K562 (cell line): ENCODE measurements around the gene TBC1D17. TPM values are rescaled to one million over a fixed set of nuclear protein-coding genes. Genes with fewer than 3 reads are reported as not detected.
A peak's percentile ranks its signal among the peaks of the same experiment; 100 is the strongest.

ENCODE experiments used
- ATAC-seq: fragments of 200-7000 bp; cut with Tn5 transposase; 3 replicates; pipeline ENCODE4 v1.9.1; 2020; ENCODE audit warnings: moderate library complexity
- BruUV-seq: library from RNA; stranded (reverse); fragments of 400-500 nt; replicated peaks from 2 replicates; lab custom pipeline; 2021; lab: Mats Ljungman, UMichigan
- CTCF ChIA-PET: fragments of 300-600 bp; formaldehyde crosslinking; extraction: SDS; loops from one replicate; lab custom pipeline; 2021; ENCODE audit warnings: low intra/inter-chr PET ratio; lab: Yijun Ruan, JAX
- POLR2A ChIA-PET: fragments of 300-600, 350-650 bp; sonication (Branson Sonifier 250); formaldehyde crosslinking; extraction: SDS; loops from one replicate; lab custom pipeline; 2021; ENCODE audit warnings: antibody characterized with exemption, inconsistent platforms; lab: Yijun Ruan, JAX
- DNase-seq, 4 experiments: peaks; one replicate each; pipeline versions ENCODE4 v3.0.0 to v3.0.0-alpha.2; 2011 to 2018; ENCODE audit warnings: low spot score in 3 of 4, mixed read lengths in 3 of 4; ENCODE audit errors: extremely low read depth in 1 of 4
- FAIRE-seq: peaks from 2 replicates; lab custom pipeline; 2011; peaks lifted over from hg19 to GRCh38; lab: Jason Lieb, UNC
- H2AFZ ChIP-seq: 2 replicates; pipeline ENCODE4 v1.6.0; 2011; ENCODE audit warnings: low read depth, low read length, control low read depth, inconsistent platforms
- H3K27ac ChIP-seq: fragments of 200-600 bp; 3 replicates; pipeline ENCODE4 v1.8.0; 2011; ENCODE audit warnings: low read depth, mild to moderate bottlenecking, control low read depth, inconsistent platforms, low read length, moderate library complexity, mixed read lengths; ENCODE audit errors: extremely low read depth
- H3K27me3 ChIP-seq, 2 experiments: fragments of 300-600 bp in 1 of 2; 2 replicates in 1 of 2; 3 replicates in 1 of 2; pipeline versions ENCODE4 v1.6.0 to v1.8.0; 2011; ENCODE audit warnings: inconsistent platforms in 2 of 2, low read length in 2 of 2, mild to moderate bottlenecking in 1 of 2, mixed read lengths in 1 of 2, moderate library complexity in 1 of 2; ENCODE audit not compliant: control insufficient read depth in 2 of 2, insufficient read depth in 2 of 2
- H3K36me3 ChIP-seq: fragments of 300-600 bp; 3 replicates; pipeline ENCODE4 v1.8.0; 2011; ENCODE audit warnings: mild to moderate bottlenecking, low read length, inconsistent platforms; ENCODE audit not compliant: control insufficient read depth, insufficient read depth
- H3K4me1 ChIP-seq, 2 experiments: fragments of 200-600 bp in 1 of 2; replicated peaks in 1 of 2; 2 replicates in 1 of 2; 3 replicates in 1 of 2; pipeline versions ENCODE4 v1.5.1 to v1.8.0; 2011; ENCODE audit warnings: inconsistent platforms in 2 of 2, low read length in 2 of 2, mild to moderate bottlenecking in 1 of 2, mixed read lengths in 1 of 2, moderate library complexity in 1 of 2; ENCODE audit not compliant: control insufficient read depth in 2 of 2, insufficient read depth in 2 of 2
- H3K4me2 ChIP-seq: 2 replicates; pipeline ENCODE4 v1.6.1; 2011; ENCODE audit warnings: low read length, control low read depth, inconsistent platforms, mixed read lengths; ENCODE audit not compliant: insufficient read depth
- H3K4me3 ChIP-seq: fragments of 200-600 bp; sonication (generic), shearing (Covaris generic); 2 replicates; pipeline ENCODE4 v1.5.1; 2016; ENCODE audit warnings: control low read depth, inconsistent platforms
- H3K79me2 ChIP-seq: fragments of 200-600 bp; 3 replicates; pipeline ENCODE4 v1.8.0; 2011; ENCODE audit warnings: low read length, inconsistent platforms; ENCODE audit not compliant: control insufficient read depth, insufficient read depth
- H3K9ac ChIP-seq, 2 experiments: 2 replicates each; pipeline versions ENCODE4 v1.6.0 to v1.6.1; 2011; ENCODE audit warnings: low read depth in 2 of 2, low read length in 2 of 2, control low read depth in 1 of 2, inconsistent platforms in 1 of 2, mild to moderate bottlenecking in 1 of 2, mixed read lengths in 1 of 2; ENCODE audit not compliant: insufficient read depth in 1 of 2
- H3K9me1 ChIP-seq: one replicate; pipeline ENCODE4 v1.6.0; 2011; ENCODE audit warnings: inconsistent platforms, mild to moderate bottlenecking, low read length, moderate library complexity; ENCODE audit not compliant: control insufficient read depth, insufficient read depth
- H3K9me3 ChIP-seq: replicated peaks from 2 replicates; pipeline ENCODE4 v1.5.1; 2011; ENCODE audit warnings: low read depth, low read length, inconsistent platforms; ENCODE audit not compliant: control insufficient read depth, insufficient read depth
- H4K20me1 ChIP-seq: replicated peaks from 2 replicates; pipeline ENCODE4 v1.6.1; 2011; ENCODE audit warnings: low read length, inconsistent platforms, mixed read lengths; ENCODE audit not compliant: control insufficient read depth, insufficient read depth
- HOXB6 ChIP-seq: fragments of 250-450 bp; sonication (Bioruptor Pico); IDR thresholded peaks from 2 replicates; pipeline ENCODE4 v1.5.1; 2022; ENCODE audit warnings: mild to moderate bottlenecking, borderline replicate concordance
- NFE2 ChIP-seq: IDR thresholded peaks from 2 replicates; pipeline ENCODE4 v1.6.1; 2014; ENCODE audit warnings: antibody characterized with exemption, low read depth
- PCBP2 ChIP-seq: fragments of 200-400 bp; formaldehyde crosslinking; IDR thresholded peaks from 2 replicates; pipeline ENCODE4 v1.6.1; 2018; ENCODE audit warnings: low read length, low read depth, mild to moderate bottlenecking, moderate library complexity; ENCODE audit not compliant: poor library complexity, severe bottlenecking
- ZFP30 ChIP-seq: fragments of 250-450 bp; sonication (Bioruptor Pico); IDR thresholded peaks from 2 replicates; pipeline ENCODE4 v1.8.0; 2022; ENCODE audit warnings: moderate library complexity, mild to moderate bottlenecking, inconsistent platforms, borderline replicate concordance
- ZNF41 ChIP-seq: fragments of 250-450 bp; sonication (Bioruptor Pico); conservative IDR thresholded peaks from 2 replicates; pipeline ENCODE4 v1.4.0; 2020; ENCODE audit warnings: mild to moderate bottlenecking
- WGBS: fragments of 100-300 bp; shearing (Covaris generic); methylation state at CpG from one replicate; pipeline ENCODE4 v1.1.6; 2016; ENCODE audit warnings: low coverage, mixed read lengths; ENCODE audit not compliant: insufficient coverage; ENCODE audit errors: missing lambda C conversion rate; 5-methylcytosine and 5-hydroxymethylcytosine counted together
- in situ Hi-C: fragments of 300-500 bp; cut with MboI; formaldehyde crosslinking; loops from 4 replicates; pipeline ENCODE4 v1.15.0; 2018; ENCODE audit warnings: inconsistent platforms, mixed read lengths
- intact Hi-C: fragments of 100-400 bp; cut with micrococcal nuclease; formaldehyde crosslinking; loops from 2 replicates; pipeline ENCODE4 v1.14.2; 2022
- polyA plus RNA-seq, 8 experiments: library from polyadenylated mRNA; depleted of rRNA in 4 of 8; stranded (reverse) in 5 of 8; unstranded in 3 of 8; fragments of >200 nt; fragmentation: Nextera tagmentation in 2 of 8; fragmentation: Illumina TruSeq in 1 of 8; extraction: Ambion mirVana in 2 of 8; extraction: Trizol in 1 of 8; gene quantifications; 2 replicates each; pipeline versions ENCODE4 v1.2.1 to v1.2.3, GENCODE V29; 2011 to 2014; ENCODE audit warnings: inconsistent platforms in 1 of 8, missing spikeins in 1 of 8
- total RNA-seq, 7 experiments: library from RNA; depleted of rRNA in 6 of 7; stranded (reverse); fragments of >200 nt in 6 of 7; fragmentation: Illumina TruSeq in 2 of 7; extraction: Trizol in 2 of 7; gene quantifications; 2 replicates each; pipeline versions ENCODE4 v1.2.1 to v1.2.3, GENCODE V29; 2011 to 2021; ENCODE audit warnings: low replicate concordance in 1 of 7
- TF ChIP-seq, protein P1 (sequence below): fragments of 450-650 bp; IDR thresholded peaks from 2 replicates; pipeline ENCODE4 v1.6.1; 2018; ENCODE audit not compliant: partially characterized antibody
- TF ChIP-seq, protein P2 (sequence below): sonication (generic); formaldehyde crosslinking; IDR thresholded peaks from 2 replicates; pipeline ENCODE4 v1.4.0; 2020; ENCODE audit warnings: mild to moderate bottlenecking, missing genetic modification reagents

TBC1D17 gene
- total and polyA plus RNA-seq, 9 of the 15 experiments (the other 6 are each of a cell fraction or from before 2014, with no cell fraction given): 0.42 to 16.0 (median 3.8) TPM

DNA sequence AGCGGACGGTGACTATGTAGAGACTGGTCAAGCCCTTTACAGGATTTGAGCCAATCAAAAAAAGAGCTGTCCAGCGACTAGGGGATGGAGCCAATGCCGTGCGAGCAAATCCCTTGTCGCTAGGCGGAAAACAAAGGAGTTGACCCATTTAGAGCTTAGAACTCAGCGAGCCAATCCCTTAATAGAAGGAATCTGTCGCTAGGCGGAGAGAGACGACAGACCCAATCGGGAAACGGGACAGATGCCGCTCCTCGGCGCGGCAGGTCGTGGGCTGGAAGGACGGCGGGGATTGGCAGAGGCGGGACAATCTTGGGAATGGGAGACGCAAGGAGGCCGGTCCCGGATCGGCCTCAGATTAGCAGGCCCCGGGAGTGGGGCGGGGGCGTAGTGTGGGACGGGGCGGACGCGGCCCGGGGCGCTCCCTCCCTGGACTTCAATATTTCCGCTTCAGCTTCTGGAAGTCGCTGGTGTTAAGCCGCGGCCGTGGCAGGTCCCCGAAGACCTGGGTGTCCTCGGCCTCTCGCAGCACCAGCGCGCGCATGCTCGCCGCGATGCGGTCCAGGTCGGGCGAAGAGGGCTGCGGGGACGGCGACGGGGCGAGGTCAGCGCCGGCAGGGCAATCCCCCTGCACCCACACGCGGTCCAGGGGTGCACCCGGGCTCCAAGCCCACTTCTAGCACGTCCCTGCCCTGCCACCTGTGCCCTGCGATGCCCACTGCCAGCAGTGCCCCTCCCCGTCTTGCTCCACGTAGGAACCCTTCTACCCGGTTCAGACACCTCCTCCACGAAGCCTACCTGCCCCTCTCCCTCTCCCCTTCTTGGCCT is 7.8 kb upstream of the TBC1D17 start:
- peak overlapping the region; percentile 81 for H2AFZ ChIP-seq
- intact Hi-C loops (loop anchor here (1.0 to 10.0 kb wide), 5 partner anchors 8 to 192 kb away; partner anchors contain the start of genes AKT1S1, AP2A1, ATF5 and NUP62), in situ Hi-C loops (loop anchor here (10.0 kb wide), 1 partner anchor 375 kb away; the partner anchor contains the start of gene RPS11)
- BruUV-seq: no TSS peak
- peak overlapping the region; percentile 62 to 94 for H3K9ac ChIP-seq
- peaks cover 15% of the 10 kb centered on the region; the same call in 1 of the 2 replicates for H4K20me1 ChIP-seq
- no peaks in the 10 kb centered on the region for H3K27me3 ChIP-seq
- peak overlapping the region; percentile 47 for H3K4me3 ChIP-seq
- peaks cover 8% of the 10 kb centered on the region for H3K9me1 ChIP-seq
- H3K36me3 ChIP-seq: peaks cover 45% of the 10 kb centered on the region
- DNase-seq: peak; percentile 82 to 99 (median 89)
- H3K9me3 ChIP-seq: no peaks in the 10 kb centered on the region
- H3K27ac ChIP-seq: peak overlapping the region; percentile 70
- ATAC-seq: peak; percentile 87
- peaks cover 45% of the 10 kb centered on the region for H3K79me2 ChIP-seq
- CTCF ChIA-PET: no interaction called here
- POLR2A ChIA-PET: interaction anchor here (0.5 to 1.9 kb wide), 17 partner anchors 8 to 478 kb away, joined by 3 to 13 read pairs (median 3); partner anchors contain the start of genes ATF5, NUP62, PTOV1 and RPS11
- WGBS: 1% methylated on average over 62 of the region's 67 CpGs
- peak overlapping the region; percentile 90 for H3K4me2 ChIP-seq
- FAIRE-seq: peak; percentile 100
- peaks cover 39 to 84% of the 10 kb centered on the region in 2 experiments for H3K4me1 ChIP-seq
- TF ChIP-seq ZFP30 (CRISPR knock-in tag) (no peak), ZNF41 (CRISPR knock-in tag) (no peak), PCBP2 (no peak), NFE2 (0 out of 2 replicates have a peak, but pooled peaks have one; percentile 2), HOXB6 (CRISPR knock-in tag) (no peak)
- TF ChIP-seq, protein P1, sequence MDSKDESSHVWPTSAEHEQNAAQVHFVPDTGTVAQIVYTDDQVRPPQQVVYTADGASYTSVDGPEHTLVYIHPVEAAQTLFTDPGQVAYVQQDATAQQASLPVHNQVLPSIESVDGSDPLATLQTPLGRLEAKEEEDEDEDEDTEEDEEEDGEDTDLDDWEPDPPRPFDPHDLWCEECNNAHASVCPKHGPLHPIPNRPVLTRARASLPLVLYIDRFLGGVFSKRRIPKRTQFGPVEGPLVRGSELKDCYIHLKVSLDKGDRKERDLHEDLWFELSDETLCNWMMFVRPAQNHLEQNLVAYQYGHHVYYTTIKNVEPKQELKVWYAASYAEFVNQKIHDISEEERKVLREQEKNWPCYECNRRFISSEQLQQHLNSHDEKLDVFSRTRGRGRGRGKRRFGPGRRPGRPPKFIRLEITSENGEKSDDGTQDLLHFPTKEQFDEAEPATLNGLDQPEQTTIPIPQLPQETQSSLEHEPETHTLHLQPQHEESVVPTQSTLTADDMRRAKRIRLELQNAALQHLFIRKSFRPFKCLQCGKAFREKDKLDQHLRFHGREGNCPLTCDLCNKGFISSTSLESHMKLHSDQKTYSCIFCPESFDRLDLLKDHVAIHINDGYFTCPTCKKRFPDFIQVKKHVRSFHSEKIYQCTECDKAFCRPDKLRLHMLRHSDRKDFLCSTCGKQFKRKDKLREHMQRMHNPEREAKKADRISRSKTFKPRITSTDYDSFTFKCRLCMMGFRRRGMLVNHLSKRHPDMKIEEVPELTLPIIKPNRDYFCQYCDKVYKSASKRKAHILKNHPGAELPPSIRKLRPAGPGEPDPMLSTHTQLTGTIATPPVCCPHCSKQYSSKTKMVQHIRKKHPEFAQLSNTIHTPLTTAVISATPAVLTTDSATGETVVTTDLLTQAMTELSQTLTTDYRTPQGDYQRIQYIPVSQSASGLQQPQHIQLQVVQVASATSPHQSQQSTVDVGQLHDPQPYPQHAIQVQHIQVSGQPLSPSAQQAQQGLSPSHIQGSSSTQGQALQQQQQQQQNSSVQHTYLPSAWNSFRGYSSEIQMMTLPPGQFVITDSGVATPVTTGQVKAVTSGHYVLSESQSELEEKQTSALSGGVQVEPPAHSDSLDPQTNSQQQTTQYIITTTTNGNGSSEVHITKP: peak; percentile 98
- TF ChIP-seq, protein P2, sequence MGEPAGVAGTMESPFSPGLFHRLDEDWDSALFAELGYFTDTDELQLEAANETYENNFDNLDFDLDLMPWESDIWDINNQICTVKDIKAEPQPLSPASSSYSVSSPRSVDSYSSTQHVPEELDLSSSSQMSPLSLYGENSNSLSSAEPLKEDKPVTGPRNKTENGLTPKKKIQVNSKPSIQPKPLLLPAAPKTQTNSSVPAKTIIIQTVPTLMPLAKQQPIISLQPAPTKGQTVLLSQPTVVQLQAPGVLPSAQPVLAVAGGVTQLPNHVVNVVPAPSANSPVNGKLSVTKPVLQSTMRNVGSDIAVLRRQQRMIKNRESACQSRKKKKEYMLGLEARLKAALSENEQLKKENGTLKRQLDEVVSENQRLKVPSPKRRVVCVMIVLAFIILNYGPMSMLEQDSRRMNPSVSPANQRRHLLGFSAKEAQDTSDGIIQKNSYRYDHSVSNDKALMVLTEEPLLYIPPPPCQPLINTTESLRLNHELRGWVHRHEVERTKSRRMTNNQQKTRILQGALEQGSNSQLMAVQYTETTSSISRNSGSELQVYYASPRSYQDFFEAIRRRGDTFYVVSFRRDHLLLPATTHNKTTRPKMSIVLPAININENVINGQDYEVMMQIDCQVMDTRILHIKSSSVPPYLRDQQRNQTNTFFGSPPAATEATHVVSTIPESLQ (CRISPR knock-in tag): no peak
